RPMI7951 (cell line): ENCODE data around the gene AMZ2. TPM values are rescaled to one million over a fixed set of nuclear protein-coding genes. Genes with fewer than 3 reads are reported as not detected.

Experiments
- DNase-seq: peaks from one replicate; pipeline ENCODE4 v3.0.0-alpha.2; 2012; ENCODE audit warnings: low read depth
- total RNA-seq: library from RNA; depleted of rRNA; stranded (reverse); fragments of >200 nt; shearing (Covaris generic); gene quantifications from 2 replicates; pipeline ENCODE4 v1.2.3, GENCODE V29; 2014

Gene AMZ2
- total RNA-seq, 1 experiment from 2014 or later, result 92.5 TPM

DNA sequence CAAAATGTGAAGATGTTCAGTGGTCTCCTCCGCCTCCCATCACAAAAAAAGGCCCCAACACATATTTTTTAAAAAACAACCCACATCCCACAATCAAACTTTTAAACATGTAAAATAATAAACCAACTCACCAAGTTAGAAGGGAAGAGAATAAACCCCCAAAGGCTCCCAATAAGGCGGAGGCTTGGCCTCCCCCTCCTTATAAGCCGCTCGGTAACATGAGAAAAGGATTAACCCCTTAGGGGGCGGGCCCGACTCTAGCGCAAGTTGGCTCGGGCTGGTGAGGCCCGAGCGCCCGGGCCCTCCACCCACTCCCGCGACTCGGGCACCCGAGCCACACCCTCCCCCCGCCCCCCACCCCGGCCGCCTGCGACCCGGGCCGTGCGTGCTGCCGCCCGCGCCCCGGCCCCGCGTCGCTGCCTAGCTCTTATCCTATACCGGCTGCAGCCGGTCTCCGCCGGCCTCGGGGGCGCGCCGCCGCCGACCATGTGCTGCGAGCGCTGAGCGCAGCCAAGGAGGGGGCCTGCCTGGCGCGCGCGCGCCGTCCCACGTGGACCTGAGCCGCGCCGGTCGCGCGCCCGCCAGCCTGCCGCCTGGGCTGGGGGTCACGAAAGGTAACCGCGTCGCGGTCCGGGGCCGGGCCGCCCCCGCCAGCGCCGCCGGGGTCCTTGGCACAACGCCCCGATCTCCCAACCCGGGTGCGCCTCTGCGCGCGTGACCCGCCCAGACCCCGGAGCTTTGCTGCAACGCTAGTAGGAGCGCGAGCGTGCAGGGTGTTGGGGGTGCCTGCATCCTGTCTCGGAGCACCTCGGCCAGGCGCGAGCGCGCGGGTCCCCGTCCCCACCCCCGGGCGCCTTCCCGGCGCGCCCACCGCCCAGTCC, 43.4 kb downstream of the AMZ2 start, which contains the start of the genes ARSG and SLC16A6:
ARSG (plus strand) TSS at position 541 of the 881 bp plus-strand sequence. CDS start 15,999 bp downstream, outside the sequence.
SLC16A6 (minus strand) TSS at position 173 of the 881 bp plus-strand sequence. CDS start 12,807 bp downstream, outside the sequence.
- DNase-seq, result peak; percentile 62

DNA sequence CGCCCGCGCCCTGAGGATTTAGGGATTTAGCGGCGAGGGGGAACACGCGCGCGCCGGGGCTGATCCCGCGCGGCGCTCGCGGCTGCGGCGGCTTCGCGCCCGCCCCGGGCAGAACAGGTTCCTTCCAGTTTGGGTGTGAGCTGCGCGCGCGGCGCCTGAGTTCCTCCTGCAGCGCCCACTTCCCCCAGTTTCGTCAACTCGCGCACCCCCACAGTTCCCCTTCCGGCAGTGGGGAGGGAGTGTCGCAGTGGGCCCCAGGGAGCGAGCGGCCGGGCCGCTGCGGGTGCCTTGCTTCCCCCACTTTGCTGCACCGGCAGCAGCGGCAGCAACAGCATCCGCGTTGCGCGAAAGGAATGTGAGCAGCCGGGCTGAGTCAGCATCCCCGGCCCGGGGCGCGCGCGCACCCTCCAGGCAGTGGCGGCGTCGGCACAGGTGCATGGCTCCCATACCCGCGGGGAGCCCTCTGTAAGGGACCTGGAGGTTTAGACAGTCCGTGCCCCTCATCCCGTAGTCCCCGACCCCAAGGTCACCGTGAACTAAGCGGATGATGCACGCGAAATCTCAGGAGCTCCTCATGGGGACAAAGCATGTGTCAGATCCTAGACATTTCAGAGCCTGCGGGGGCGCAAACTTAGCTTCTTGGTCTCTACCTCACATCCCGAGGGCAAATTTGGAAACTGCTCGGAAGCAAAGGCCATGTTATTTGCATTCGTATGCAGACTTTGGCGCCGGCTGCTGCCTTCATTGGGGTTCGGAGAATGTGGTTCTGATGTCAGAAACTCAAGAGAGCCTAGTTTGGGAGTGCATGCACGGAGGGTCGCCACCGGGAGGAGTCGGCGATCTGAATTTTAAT, 44.2 kb downstream of the AMZ2 start:
- peak; percentile 71 for DNase-seq

DNA sequence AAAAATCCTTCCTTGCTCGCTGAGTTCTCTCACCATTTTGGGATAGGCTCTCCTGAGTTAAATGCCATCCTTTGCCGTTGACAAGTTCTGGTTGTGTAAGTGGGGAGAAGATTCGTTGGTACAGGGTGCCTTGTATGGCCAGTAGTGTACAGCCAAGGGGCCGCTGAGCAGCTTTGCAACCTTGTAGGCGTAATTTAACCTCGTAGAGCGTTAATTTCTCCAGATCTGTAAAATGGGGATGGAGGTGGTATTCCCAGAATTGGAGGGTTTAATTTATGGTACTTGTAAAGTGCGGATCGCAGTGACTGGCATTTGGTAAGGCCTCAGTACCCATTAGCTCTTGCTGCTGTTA, 44.8 kb downstream of the AMZ2 start:
- DNase-seq, result no peak

DNA sequence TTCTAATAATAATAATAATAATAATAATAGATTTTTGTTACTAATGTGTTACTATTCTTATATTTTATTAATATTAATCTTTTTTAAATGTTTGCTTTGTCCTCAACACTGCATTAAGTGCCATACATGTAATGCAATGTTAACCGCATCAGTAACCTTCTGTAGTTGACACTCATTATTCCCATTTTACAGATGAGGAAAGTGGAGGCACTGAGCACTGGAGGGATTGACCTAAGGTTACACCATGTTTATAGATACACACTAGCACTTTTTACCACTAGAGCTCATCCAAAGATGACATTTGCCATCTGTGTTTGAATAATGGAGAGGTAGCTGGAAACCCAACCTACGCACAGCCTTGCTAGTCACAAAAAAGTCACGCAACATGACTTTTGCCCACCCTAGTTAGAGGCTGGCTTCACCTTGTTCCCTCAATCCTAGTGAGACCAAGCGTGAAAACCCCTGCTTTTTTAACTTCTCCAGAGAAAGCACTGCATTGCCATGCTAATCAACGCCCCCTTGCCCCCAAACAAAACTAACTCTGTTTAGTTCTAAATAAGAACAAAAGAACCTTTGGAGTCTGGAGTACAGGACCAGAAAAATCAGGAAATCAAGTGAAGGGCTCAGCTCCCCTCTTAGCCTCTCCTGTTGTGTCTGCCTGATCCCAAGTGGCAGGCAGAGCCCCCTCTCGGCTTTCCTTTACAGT, 45.8 kb downstream of the AMZ2 start:
- no peak for DNase-seq

DNA sequence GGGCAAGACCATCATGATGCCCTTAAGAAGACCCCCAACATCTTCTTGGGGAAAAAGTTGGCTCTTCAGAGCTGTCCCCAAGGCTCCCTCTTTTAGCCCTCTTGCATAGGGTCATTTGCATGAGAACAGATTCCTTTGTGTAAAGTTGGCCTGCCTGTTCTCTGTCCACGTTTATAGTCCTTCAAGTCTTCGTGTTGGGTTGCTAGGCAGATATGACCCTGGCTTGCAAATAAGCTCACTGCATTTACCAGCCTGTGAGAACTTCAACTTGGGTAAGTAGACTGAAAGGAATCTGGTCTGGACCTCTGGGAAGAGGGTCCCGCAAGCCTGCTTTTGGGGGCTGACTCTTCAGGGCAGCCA, 46.3 kb downstream of the AMZ2 start:
- no peak for DNase-seq

DNA sequence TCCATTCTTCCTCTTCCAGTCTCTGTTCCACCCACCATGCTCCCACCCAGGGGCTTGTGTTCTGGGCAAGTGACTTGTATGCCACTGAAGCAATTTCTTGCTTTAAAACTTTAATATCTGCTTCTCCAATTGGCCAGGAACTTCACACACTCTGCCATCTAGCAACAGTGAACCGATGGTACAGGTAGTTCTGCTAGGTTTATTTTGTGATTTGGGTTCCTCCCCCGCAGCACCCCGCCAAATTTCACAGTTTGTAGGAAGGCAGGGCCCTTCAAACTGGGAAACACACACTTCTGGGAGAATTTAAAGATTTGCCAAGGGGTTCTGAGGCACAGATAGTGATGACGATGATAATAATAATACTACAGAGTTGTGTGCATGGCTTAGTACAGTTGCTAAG, 46.8 kb downstream of the AMZ2 start:
- no peak for DNase-seq

DNA sequence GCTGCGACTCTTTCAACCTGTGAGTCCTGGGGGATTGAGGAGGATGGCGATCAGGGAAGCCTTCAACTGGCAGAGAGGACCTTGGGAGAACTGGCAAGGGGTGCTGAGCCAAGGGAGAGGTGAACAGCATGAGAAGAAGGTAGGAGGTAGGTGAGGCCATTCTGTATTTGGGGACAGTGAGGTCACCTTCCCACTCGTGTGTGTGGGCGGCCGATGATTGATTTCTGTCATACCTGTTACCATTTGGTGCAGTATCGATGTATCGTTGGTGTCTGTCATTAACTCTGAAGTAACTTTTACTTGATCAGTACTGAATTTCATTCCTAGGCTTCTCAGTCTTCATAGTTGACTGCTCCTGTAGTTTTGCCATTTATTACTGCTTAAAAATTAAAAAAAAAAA, 47.2 kb downstream of the AMZ2 start:
- no peak for DNase-seq

DNA sequence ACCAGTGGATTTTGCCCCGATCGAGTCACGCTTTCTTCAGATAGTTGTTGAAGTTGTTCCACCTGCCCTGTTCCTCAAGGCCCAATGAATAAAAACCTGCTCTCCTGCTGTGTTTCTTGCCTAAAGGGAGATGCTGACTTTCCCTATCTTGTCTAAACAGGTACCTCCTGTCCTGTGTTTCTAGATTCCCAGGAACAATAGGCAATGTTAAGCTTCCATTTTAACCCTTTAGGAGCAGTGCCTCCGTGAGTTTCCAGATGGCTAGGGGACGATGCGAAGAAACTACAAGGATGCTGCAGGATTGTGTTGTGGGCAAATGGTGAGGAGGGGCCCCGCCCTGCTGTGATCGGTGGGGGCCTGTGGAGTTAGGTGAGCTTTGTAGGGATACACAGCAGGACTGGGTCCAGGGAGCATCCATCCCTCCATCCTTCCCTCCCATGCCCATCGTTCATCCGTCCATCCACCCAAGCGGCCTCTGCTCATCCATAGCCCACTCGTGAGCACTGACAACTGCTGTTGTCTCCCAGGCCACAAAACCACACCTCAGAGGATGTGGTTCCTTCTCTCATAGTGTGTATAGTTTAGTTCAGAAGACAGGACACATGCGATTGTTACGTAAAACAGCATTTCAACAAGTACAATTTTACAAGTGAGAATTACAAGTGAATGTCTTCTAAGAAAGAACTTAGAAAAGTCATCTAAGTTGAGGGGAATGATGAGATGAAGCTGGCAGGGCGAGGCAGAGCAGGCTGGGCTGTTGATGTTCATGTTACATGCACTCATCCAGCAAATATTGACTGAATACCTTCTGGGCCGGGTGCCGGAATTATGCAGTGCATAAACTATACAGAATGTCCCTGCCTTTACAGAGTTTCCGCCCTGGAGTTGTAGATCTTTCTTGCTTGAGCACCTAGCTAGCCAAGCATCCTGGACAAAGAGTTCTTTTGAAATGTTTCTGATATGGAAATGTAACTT, 48.7 kb downstream of the AMZ2 start:
- DNase-seq, result no peak

DNA sequence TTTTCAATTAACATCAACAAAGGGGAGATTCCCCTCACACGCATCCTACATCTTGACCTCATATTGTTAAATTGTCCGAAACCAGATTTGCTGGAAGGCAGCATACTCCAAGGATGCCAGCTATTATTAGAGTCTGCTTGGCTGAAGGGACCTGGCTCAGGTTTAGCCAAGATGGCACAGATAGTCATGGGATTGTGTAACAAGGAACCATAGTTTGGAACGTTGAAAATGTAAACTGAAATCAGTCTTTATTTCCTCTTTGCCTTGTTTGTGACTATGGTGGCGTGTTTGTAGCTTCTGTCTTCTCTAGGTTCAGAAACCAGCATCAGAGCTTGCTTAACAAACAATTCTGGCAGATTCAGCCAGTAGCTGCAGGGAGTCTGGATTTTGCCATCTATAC, 49.4 kb downstream of the AMZ2 start:
- DNase-seq, result no peak

DNA sequence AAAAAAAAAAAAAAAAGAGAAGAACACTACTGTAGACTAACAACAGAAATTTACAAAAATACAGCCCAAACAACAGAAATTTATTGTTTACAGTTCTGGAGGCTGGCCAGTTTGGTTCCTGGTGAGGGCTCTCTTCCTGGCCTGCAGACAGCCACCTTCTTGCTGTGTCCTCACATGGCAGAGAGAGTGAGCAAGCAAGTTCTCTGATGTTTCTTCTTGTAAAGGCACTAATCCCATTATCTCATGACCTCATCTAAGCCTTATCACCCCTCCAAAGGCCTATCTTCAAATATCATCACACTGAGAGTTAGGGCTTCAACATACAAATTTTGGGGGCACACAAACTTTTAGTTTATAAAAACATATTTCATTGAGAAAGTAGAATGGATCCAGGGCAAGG, 50.8 kb downstream of the AMZ2 start:
- DNase-seq, result no peak

DNA sequence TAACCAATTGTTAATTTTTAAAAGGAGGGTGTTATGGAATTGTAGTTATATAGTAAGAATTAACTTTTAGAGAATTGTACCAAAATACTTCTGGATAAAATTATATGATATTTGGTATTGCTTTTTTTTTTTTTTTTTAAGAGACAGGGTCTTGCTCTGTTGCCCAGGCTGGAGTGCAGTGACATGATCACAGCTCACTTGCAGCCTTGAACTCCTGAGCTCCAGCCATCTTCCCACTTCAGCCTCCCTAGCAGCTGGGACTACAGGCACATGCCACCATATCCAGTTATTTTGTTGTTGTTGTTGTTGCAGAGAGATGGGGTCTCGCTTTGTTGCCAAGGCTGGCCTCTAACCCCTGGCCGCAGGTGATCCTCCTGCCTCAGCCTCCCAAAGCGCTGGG, 52.0 kb downstream of the AMZ2 start:
- DNase-seq, result no peak

DNA sequence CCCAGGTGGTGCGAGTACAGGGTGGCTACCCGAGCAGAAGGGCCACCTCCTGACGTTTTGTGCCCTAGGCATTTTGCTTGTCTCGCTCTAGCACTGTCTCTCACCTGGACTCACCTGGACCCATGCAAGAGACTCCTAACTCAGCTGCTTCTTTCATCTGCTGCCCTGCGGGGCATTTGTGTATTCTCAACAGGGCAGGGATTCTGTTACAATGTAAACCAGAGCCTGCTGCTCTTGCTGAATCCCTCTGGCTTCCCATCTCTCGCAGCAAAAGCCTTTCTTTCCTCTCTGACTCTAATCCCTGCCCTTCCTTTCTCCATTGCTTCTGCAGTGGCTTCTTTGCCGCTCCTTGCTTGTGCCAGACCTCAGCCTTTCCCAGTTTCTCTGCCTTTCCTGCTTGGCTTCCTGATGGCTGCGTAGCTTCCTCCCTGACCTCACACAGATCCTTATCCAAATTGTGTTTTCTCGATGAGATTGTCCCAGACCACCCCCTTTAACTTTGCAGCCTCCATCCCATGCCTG, 53.7 kb downstream of the AMZ2 start:
- DNase-seq, result no peak

DNA sequence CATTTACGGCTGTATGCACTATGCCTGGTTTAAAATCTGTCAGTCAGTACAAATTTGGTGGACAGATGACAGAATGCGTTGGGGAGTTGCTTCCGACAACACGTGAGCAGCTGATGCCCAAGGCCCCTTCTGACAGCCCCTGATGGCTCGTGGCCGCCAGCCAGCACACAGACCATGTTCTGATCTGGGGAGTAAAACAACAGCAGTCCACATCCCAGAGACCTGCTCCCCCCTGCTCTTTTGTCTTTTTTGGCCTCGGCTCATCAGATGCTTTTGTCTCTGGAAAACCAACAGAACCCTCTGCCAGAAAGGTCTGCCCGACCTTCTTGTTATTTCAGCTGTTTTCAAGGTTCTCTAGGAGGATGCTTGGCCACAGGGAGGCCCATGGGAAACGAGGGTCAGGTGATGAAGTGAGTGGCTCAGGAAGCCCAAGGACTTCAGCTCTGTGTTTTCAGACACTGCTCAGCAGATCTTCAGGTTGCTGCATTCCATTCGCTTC, 54.3 kb downstream of the AMZ2 start:
- DNase-seq, result no peak

DNA sequence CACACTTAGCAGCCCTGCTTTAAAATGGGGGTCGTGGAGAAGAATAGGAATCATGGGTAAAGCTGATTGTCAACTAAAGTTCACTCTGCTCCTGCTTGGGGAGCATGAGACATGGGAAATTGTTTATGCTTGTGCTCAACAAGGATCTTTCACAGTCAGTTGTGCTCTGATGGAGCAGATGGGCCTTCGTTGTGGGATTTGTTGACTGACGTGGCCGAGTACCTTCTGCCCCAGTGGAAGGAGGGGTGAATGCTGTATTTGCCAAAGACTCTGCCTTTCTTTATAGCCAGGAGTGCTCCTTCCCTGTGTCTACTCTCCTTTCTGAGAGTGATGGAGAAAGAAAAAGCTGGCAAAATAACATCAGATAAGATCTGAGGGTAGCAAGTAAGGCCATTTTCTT, 54.8 kb downstream of the AMZ2 start:
- DNase-seq, result no peak

DNA sequence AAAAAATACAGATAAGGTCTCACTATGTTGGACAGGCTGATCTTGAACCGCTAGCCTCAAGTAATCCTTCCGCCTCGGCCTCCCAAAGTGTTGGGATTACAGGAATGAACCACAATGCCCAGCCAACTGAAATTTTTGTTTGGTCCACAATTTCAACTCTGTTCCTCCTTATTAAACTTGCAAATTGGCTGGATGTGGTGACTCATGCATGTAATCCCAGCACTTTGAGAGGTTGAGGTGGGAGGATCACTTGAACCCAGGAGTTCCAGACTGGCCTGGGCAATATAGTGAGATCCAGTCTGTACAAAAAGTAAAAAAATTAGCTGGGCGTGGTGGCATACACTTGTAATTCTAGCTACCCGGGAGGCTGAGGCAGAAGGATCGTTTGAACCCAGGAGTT, 56.9 kb downstream of the AMZ2 start:
- DNase-seq, result no peak

DNA sequence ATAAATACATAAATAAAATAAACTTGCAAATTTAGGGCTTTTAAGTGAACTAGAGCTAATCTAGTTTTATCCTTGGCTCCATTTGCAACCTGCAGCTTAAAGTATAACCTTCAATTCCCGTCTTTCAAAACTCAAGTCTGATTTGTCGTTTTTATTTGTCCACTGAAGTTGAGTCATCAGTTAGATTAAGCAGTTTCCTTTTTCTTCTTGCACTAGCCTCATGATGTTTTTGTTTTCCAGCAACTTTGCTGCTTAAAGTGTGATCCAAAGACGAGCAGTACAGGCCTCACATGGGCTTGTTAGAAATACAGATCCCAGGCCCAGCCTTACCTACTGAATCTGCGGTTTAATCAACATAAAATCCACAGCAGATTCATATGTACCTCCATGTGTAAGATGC, 57.3 kb downstream of the AMZ2 start:
- DNase-seq, result no peak
